ENCODE data around the gene TCF3. TPM values are rescaled to one million over a fixed set of nuclear protein-coding genes. Genes with fewer than 3 reads are reported as not detected.

TCF3 gene
- total RNA-seq, 2 donors from 2014 or later = 18.5 to 28.7 TPM

DNA sequence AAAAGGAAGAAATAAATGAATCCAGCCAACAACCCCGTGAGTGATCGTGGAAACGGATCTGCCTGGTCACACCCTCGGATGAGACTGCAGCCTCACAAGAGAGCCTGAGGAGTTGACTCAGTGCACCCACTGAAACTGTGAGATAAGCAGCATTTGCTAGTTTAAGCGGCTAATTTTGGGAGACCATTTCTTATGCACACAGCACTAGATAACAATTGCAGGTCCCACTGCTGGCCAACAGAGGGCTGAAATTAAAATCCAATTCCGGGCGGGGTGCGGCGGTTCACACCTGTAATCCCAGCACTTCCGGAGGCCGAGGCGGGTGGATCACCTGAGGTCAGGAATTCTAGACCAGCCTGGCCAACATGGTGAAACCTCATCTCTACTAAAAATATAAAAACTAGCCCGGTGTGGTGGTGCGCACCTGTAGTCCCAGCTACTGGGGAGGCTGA, 50.8 kb downstream of the TCF3 start:
- TF ChIP-seq, protein P1, sequence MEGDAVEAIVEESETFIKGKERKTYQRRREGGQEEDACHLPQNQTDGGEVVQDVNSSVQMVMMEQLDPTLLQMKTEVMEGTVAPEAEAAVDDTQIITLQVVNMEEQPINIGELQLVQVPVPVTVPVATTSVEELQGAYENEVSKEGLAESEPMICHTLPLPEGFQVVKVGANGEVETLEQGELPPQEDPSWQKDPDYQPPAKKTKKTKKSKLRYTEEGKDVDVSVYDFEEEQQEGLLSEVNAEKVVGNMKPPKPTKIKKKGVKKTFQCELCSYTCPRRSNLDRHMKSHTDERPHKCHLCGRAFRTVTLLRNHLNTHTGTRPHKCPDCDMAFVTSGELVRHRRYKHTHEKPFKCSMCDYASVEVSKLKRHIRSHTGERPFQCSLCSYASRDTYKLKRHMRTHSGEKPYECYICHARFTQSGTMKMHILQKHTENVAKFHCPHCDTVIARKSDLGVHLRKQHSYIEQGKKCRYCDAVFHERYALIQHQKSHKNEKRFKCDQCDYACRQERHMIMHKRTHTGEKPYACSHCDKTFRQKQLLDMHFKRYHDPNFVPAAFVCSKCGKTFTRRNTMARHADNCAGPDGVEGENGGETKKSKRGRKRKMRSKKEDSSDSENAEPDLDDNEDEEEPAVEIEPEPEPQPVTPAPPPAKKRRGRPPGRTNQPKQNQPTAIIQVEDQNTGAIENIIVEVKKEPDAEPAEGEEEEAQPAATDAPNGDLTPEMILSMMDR (IDR thresholded peaks at IDR 0.05) = no peak
- peaks cover 31% of the 10 kb centered on the region for H3K36me3 ChIP-seq
- H3K4me1 ChIP-seq = peaks cover 3 to 36% of the 10 kb centered on the region in 2 donors
- no peak overlapping the region for H3K27ac ChIP-seq
- H3K27me3 ChIP-seq = no peaks in the 10 kb centered on the region
- H3K4me3 ChIP-seq = no peak overlapping the region
- DNase-seq (ENCODE audit: low spot score) = no peak
- no peaks in the 10 kb centered on the region for H3K9me3 ChIP-seq

DNA sequence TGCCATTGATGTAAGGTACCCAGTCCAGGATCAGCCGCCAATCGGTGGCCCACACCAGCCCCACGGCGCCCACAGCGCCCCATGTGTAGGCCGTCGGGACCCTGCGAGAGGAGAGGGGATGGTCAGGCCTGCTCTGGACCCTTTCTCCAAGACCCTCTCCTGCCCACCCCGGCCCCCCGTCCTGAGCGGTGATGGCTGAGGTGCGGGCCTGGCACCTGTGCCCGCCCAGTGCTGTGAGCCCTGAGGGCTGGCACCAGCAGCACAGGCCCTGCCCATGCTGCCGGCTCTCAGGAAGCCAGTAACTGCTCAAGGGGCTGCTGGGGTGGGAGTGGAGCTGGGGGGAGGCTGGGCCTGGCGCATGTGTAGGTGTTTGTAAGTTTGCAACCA, 53.0 kb downstream of the TCF3 start:
- Histone ChIP-seq H3K27ac (no peak overlapping the region), H3K27me3 (no peaks in the 10 kb centered on the region), H3K36me3 (peaks cover 36% of the 10 kb centered on the region), H3K9me3 (no peaks in the 10 kb centered on the region), H3K4me1 (peaks cover 0 to 25% of the 10 kb centered on the region in 2 donors), H3K4me3 (no peak overlapping the region)
- DNase-seq (ENCODE audit: low spot score) = no peak
- TF ChIP-seq, protein P1 (IDR thresholded peaks at IDR 0.05) = no peak

DNA sequence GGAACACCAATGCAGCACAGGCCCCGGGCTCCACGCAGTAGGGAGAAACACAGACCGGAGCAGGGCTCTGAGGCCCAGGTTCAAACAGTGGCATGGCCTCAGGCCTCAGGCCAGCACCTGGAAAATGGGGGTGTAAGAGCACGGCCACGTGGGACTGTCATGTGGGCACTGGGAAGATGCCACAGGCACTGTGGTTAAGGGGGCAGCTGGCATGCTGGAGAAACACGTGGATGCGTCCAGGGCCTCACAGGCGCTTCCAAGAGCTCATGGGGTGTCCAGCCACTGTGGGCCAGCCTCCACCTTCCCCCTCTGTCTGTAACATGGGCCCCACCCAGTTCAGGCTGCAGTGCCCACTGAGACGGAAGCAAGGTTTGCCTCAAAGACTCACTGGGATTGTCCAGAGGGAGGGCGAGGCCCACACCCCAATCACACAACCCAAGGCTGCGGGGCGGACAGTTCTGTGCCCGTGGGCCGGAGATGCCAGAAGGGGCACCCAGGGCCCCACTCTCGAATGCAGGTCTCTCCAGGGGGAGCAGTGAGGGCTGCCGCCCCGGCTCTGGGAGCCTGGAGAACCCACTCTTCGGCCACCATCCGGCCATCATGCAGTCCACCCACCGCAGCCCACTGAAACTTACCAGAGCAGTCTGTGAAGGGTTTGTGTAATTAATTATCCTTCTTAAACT, 53.5 kb downstream of the TCF3 start:
- TF ChIP-seq, protein P1 (IDR thresholded peaks at IDR 0.05) = no peak
- no peak overlapping the region for H3K4me3 ChIP-seq
- no peak overlapping the region for H3K27ac ChIP-seq
- H3K9me3 ChIP-seq = no peaks in the 10 kb centered on the region
- no peaks in the 10 kb centered on the region for H3K27me3 ChIP-seq
- peaks cover 36% of the 10 kb centered on the region for H3K36me3 ChIP-seq
- H3K4me1 ChIP-seq = peaks cover 0 to 19% of the 10 kb centered on the region in 2 donors
- DNase-seq (ENCODE audit: low spot score) = no peak

DNA sequence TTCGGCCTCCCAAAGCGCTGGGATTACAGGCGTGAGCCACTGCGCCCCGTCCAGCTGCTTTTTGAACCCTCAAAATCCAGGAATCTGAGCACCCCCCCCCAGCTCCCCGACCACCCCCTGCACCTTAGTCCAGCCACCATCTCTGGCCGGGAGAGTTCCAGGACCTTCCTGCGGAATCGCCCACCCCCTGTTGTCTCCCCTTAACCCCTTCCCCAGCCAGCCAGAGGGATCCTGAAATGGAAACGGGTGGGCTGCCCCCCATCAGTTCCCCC, 59.0 kb downstream of the TCF3 start:
- Histone ChIP-seq H3K36me3 (peaks cover 23% of the 10 kb centered on the region), H3K27me3 (no peaks in the 10 kb centered on the region), H3K4me3 (peak overlapping the region; percentile 79 to 87), H3K9me3 (no peaks in the 10 kb centered on the region), H3K27ac (peak overlapping the region; percentile 72 to 76), H3K4me1 (peaks cover 0 to 34% of the 10 kb centered on the region in 2 donors)
- no peak for DNase-seq (ENCODE audit: low spot score)
- TF ChIP-seq, protein P1 (IDR thresholded peaks at IDR 0.05) = no peak

DNA sequence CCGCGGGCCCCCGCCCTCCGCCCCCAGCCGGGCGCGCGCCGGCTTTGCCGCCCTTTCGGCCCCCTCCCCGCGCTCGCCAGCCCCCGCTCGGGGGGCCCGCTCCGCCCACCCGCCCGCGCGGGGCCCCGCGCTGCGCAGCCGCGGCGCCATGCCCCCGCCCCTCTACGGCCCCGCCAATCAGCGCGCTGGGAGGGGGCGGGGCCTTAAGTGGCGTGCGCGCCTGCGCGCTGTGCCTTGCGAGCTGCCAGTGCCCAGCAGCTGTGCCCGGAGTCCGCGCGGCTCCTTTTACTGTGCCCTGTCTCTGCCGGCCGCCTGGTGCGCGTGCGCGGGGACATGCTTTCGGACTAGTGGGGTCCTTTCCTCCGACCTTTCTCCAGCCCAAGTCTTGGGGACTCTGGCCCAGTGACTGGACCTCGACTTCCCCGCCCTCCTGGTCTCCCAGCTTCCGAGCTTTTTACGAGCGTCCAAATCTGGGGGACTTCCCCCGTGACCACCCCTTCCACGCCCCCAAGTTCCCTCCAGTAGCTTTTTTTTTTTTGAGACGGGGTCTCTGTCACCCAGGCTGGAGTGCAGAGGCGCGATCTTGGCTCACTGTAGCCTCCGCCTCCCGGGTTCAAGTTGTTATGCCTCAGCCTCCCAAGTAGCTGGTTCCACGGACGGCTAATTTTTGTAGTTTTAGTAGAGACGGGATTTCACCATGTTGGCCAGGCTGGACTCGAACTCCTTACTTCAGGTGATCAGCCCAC, 59.5 kb downstream of the TCF3 start, which contains the start of gene MBD3:
Gene MBD3, minus strand, starts transcription at position 111 of the 746 bp plus-strand sequence. CDS start 234 bp downstream, outside the sequence.
- TF ChIP-seq, protein P1 (IDR thresholded peaks at IDR 0.05) = peak in 1 of 2 donors; percentile 28
- H3K9me3 ChIP-seq = no peaks in the 10 kb centered on the region
- H3K36me3 ChIP-seq = peaks cover 18% of the 10 kb centered on the region
- peak within 1 kb of the TSS; percentile 79 to 87 for H3K4me3 ChIP-seq
- peak; percentile 93 for DNase-seq (ENCODE audit: low spot score)
- peak within 1 kb of the TSS; percentile 86 to 96 for H3K27ac ChIP-seq
- peaks cover 0 to 34% of the 10 kb centered on the region in 2 donors for H3K4me1 ChIP-seq
- H3K27me3 ChIP-seq = no peaks in the 10 kb centered on the region

Data from right atrium auricular region (tissue), 2 donors.